HG03521 (cell line): Measurements from ENCODE around the gene LINC00632.
A peak's percentile ranks its signal among the peaks of the same experiment; 100 is the strongest.
"Not testable (repeated sequence)": the region's sequence is repeated elsewhere in the genome, so short reads cannot be mapped to it uniquely, and the experiment has no call there.

Source experiments
- ATAC-seq: cut with Tn5 transposase; IDR thresholded peaks from one replicate; pipeline ENCODE4 v1.9.1; 2021; ENCODE audit warnings: mild to moderate bottlenecking, moderate library complexity; ENCODE audit not compliant: unreplicated experiment

LINC00632 gene

DNA sequence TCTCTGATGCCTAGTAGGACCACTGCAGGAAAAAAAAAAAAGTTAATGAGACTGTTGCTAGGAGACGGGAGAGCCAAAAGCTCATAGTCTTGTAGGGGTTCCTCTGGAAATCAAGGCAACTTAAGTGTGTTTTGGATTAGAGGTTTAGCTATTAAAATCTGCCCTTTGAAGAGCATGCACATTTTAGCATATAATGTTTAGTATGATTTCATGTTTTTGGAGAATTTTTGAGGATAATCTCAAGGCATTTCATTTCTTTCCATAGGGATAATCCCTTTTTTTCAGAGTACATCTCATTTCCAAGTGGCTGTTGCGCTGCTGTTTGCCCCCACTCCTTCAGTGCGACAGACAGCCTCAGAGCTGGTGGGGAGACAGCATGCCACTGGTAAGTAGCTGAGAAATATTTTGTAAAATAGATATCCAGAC is at the start of gene LINC00632:
LINC00632 (plus strand) TSS at position 339 of the 426 bp plus-strand sequence.
- ATAC-seq: no peak

DNA sequence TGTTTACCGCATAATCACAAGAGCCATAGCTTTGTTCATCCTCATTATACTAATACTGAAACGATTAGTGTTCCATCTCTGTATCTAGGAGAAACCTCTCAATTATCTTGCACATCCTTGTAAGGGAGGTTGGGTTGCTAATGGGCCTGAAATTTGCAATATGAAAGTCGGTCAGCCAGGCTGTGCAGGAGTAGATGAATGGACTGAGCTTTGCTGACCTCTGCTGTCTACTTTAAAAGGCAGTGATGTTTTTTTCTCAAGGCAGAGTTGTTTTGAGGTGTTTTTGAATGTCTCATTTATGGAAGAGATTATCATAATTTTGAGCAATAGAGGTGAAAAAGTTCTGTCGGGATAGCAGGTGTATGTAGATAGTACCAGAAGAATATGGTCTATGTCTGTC is 47.9 kb upstream of the LINC00632 start:
- ATAC-seq: no peak

DNA sequence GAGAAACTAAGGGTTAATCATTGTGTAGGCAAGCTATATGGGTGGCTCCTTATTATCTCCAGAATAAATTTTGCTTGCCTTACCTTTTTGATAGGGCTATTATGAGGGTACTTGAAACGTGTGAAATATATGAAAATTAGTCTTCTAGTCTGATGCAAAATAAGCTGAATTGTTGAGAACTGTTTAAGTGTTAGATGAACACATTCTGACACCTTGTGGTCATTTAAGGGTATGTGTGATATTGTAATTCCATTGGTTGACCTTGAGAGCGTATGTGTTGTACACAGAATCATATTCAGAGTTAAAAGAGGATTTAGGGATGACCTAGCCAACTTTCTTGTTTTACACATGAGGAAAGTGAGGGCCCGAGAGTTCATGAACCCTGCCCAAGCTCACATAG is 44.6 kb upstream of the LINC00632 start:
- no peak for ATAC-seq

DNA sequence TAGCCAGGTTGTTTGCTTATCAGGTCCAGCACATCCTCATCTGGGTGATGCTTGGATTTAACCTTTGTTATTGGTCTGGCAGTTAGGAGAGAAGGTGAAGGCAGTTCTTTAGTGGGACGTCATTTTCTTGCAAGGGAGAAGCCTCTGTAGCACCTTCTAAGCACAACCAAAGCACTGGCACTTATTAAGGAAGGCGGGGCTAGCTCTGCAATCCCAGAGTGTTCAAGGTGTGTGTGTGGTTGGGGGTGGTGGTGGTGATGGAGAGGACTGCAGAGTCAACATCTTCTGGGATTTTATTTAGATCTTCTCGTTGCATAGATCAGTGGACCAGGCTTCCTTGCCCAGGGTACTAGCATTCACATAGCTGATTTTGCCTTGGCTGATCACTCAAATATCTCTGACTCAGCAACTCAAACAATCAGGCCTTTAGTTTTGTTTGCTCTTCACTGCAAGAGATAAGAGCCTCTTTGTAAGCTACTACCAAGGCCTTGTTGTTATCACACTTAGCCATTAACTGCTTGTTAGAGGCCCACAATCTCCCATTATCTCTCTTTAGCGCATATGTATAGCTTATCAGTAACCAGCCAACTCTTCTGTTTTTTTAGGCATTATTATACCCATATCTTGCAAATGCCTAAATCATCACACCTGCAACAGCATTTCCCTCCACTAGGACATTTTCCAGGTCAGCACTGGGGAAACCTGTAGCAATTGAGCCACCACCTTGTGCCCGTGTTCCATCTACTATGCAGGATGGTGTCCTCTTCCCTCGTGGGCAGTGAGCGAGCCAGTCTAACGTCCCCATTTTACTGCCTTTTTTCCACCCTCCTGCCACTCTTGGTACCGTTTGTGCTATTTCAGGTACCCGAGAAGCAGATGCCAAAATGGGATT is 36.5 kb upstream of the LINC00632 start:
- no peak for ATAC-seq

GRCh38 chrX:140687706-140688105 is 21.9 kb upstream of the LINC00632 start:
- ATAC-seq: no peak

DNA sequence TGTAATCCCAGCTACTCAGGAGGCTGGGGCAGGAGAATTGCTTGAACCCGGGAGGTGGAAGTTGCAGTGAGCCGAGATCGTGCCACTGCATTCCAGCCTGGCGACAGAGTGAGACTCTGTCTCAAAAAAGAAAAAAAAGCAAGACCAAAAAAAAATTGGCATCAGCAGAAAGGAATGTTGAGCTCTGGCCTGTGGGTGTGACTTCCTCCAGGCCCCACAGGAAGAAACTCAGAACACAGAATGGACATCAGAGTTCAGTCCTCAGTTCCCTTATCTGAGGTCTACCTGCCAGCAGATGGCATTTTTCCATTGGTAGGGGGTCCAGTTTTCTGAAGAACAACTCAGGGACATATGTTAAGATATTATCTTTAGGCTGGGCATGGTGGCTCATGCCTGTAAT is 18.0 kb upstream of the LINC00632 start:
- ATAC-seq: not testable (repeated sequence)

GRCh38 chrX:140697618-140698017 is 11.9 kb upstream of the LINC00632 start:
- no peak for ATAC-seq

DNA sequence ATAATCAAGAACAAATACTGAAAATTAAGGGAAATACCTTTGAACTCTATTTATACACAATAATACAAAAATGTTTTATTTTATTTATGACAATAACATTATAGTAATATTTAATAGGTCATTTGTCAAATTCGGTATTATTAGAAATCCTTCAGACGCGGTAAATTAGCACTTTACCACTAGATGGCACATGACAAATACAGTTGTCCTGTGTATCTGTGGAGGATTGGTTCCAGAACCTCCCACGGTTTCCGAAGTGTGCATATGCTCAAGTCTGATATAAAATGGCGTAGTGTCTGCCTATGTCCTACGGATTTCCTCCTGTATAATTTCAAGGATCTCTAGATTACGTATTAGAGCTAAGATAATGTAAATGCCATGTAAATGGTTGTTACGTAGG is 8.1 kb upstream of the LINC00632 start:
- ATAC-seq: no peak

- no peak for ATAC-seq
Measured at GRCh38 chrX:140710710-140711109, 1.2 kb downstream of the LINC00632 start.

DNA sequence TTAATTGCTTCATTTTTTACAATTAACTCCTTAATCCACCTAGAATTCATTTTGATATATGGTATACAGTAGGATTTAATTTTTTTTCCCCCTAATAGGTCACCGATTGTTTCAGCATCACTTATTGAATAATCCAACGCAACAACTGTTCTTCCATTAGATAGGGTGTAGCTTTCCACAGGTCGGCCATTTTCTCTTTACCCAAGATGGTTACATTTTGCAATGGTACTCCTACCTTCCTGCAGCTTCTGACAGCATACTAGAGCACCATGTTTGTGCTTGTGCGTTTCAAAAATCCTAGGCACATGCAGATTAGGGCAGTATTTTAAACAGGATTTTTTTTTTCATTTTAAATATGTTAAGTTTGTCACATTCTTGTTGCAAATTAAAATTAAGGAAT is 2.3 kb downstream of the LINC00632 start:
- ATAC-seq: no peak

GRCh38 chrX:140712413-140713173 is 3.0 kb downstream of the LINC00632 start:
- ATAC-seq: peak; percentile 41

DNA sequence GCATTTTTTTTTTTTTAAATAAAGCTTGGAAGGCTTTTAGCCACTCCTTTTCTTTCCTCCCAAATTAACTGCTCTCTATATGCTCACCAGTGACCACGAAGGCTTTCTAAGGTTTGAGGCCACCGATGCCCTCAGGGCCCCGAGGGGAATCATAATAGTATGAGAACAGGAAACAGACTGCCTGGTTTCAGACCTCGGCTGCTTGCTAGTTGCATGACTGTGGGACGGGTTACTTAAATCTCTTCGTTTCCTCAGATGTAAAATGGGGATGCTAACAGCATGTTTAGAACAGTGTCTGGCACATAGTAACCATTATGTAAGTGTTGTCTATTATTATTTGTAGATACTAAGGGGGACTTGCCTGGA is 3.6 kb downstream of the LINC00632 start:
- peak; percentile 64 for ATAC-seq

- no peak for ATAC-seq
Measured at GRCh38 chrX:140715787-140716186, 6.2 kb downstream of the LINC00632 start.

- ATAC-seq: no peak
Measured at GRCh38 chrX:140723121-140723715, 13.7 kb downstream of the LINC00632 start.

DNA sequence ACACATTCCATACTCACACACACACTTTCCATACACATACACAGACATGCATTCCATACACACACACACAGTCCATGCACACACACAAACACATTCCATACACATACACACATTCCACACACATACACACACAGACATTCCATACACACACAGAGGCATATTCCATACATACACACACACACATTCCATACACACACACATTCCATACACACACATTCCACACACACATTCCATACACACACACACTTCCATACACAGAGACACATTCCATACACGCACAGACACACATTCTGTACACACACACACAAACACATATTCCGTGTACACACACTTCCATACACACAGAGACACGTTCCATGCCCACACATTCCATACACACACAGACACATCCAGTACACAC is 14.8 kb downstream of the LINC00632 start:
- ATAC-seq: no peak

DNA sequence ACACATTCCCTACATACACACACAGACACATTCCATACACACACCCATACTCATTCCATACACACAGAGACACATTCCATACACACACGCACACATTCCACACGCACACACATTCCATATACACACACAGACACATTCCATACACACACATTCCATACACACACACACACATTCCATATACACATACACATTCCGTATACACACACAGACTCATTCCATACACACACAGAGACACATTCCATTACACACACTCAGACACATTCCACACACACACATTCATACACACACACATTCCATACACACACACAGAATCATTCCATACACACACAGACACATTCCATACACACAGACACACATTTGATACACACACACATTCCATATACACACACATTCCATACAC is 15.2 kb downstream of the LINC00632 start:
- ATAC-seq: no peak

- ATAC-seq: no peak
Measured at GRCh38 chrX:140725500-140725899, 15.9 kb downstream of the LINC00632 start.

DNA sequence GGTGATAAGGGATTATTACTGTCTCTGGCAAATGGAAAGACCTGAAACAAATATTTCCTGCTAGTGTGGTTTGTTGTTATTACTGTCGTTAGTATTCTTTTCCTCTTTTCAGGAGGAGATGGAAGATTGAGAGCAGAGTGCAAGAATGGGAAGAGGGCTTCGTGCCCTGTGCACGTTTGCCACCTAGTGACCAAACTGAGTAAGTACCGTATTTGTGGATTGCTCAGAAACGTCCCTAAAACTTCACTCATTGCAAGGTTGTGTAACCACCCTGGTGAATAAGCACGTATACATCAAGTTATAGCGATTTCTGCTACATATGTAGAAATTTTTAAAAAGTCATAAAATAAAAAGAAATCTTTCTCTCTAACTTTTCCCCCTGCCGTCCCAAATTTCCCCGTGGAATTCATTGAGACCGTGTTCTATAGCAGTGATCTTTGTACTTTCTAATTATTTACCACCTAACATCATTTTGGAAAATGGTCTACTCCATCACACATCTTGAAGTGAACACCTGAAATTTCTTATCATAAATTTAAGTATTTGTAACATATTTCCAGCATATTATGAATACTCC is 24.3 kb downstream of the LINC00632 start:
- no peak for ATAC-seq

DNA sequence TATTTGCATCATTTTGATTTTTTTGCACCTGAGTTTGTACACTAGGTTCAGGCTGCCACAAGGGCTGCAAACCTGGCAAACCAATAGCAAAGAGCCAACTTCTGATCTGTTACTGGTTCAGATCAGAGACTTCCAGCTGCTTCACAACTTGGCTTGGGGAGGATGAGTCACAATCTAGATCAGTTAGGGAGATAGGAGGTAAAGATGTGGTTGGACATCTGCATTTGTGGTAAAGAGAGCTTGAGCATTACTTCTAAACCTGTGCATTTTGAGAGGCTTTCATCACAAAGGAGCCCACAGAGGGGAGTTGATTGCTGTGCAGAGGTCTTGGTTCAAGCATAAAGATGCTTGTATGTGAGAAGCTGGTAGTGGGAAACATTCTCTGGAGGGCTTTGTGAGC is 34.5 kb downstream of the LINC00632 start:
- ATAC-seq: no peak

DNA sequence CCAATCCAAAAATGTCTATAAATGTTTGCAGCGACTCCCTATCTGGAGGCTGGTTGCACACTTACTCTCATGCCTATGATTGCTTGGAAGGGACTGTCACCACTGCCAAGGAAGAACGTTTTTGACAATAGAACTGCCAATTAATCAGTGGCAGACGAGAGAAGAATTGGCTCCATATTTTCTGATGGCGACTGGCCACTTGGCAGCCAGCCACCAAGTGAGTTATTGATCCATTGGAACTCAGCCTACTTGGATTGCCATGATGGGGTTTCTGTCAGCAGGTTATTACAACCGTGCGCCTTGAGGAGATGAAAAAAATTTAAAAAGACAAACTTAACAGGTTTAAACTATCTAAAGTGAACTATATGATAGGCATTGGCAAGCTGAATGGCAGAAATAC is 47.4 kb downstream of the LINC00632 start:
- ATAC-seq: no peak

- peak; percentile 75 for ATAC-seq
Measured at GRCh38 chrX:140762061-140762460, 52.5 kb downstream of the LINC00632 start.
